ENCODE measurements around the gene MLKL.
"Not testable (repeated sequence)": the region's sequence is repeated elsewhere in the genome, so short reads cannot be mapped to it uniquely, and the experiment has no call there.

MLKL gene

DNA sequence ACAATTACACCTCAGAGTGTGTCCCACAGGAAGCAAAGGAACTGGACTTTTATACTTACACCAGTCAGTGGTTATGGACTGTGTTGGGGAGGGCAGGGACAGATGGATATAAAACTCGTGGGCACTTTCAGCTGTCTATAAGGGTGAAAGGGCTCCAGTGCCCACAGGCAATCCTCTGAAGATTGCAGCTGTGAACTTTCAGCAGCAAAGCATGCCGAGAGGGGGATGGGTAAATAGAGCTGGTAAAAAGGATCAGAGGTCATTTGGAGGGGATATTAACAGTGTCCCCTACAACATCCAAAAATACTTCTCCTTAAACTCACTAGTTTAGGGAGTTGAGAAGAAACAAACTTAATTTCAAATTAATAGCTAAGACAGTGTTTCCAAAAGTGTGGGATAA, 20.7 kb downstream of the MLKL start:
- Histone ChIP-seq H4K20me1 (ENCODE audit: insufficient read depth, low read length) (no peaks in the 10 kb centered on the region), H3K4me1 (ENCODE audit: insufficient read depth, low read length, severe bottlenecking) (no peaks in the 10 kb centered on the region), H3K9ac (ENCODE audit: low read length) (no peak overlapping the region), H2AFZ (ENCODE audit: low read length) (no peak overlapping the region), H3K9me3 (ENCODE audit: low read length) (no peaks in the 10 kb centered on the region), H3K36me3 (ENCODE audit: insufficient read depth, low read length) (no peaks in the 10 kb centered on the region), H3K4me2 (ENCODE audit: low read length) (no peak overlapping the region), H3K4me3 (ENCODE audit: low read depth, low read length, poor library complexity, severe bottlenecking) (no peak overlapping the region), H3K79me2 (ENCODE audit: insufficient read depth, low read length) (no peaks in the 10 kb centered on the region), H3K9me2 (ENCODE audit: low read depth, low read length) (no peaks in the 10 kb centered on the region), H3F3A (ENCODE audit: insufficient read depth, low read length) (no peaks in the 10 kb centered on the region), H3K27me3 (ENCODE audit: insufficient read depth, low read length) (no peaks in the 10 kb centered on the region), H3K27ac (ENCODE audit: low read depth, low read length, poor library complexity, severe bottlenecking) (no peak overlapping the region)
- no peak for TF ChIP-seq EZH2 (IDR thresholded peaks at IDR 0.05; ENCODE audit: borderline replicate concordance, low read length)
- TF ChIP-seq, protein P1, sequence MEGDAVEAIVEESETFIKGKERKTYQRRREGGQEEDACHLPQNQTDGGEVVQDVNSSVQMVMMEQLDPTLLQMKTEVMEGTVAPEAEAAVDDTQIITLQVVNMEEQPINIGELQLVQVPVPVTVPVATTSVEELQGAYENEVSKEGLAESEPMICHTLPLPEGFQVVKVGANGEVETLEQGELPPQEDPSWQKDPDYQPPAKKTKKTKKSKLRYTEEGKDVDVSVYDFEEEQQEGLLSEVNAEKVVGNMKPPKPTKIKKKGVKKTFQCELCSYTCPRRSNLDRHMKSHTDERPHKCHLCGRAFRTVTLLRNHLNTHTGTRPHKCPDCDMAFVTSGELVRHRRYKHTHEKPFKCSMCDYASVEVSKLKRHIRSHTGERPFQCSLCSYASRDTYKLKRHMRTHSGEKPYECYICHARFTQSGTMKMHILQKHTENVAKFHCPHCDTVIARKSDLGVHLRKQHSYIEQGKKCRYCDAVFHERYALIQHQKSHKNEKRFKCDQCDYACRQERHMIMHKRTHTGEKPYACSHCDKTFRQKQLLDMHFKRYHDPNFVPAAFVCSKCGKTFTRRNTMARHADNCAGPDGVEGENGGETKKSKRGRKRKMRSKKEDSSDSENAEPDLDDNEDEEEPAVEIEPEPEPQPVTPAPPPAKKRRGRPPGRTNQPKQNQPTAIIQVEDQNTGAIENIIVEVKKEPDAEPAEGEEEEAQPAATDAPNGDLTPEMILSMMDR (IDR thresholded peaks at IDR 0.05; ENCODE audit: low read length): no peak

DNA sequence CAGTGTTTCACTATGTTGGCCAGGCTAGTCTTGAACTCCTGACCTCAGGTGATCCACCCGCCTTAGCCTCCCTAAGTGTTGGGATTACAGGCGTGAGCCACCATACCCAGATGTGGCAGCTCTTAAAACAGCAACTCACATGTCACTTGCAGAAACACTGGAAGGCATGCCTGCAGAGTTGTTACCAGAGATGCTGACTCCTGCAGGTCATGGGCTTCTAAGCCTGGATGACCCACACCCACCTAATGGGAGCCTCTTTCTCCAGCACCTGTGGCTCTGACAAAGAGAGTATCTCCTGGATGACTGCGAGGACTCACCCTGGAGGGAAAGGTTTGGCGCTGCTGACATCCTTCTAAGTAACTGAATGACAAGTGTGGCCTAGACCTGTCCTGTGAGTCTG, 22.8 kb downstream of the MLKL start:
- Histone ChIP-seq H4K20me1 (ENCODE audit: insufficient read depth, low read length) (no peaks in the 10 kb centered on the region), H3K9me3 (ENCODE audit: low read length) (no peaks in the 10 kb centered on the region), H3K9me2 (ENCODE audit: low read depth, low read length) (no peaks in the 10 kb centered on the region), H3K79me2 (ENCODE audit: insufficient read depth, low read length) (no peaks in the 10 kb centered on the region), H3F3A (ENCODE audit: insufficient read depth, low read length) (no peaks in the 10 kb centered on the region), H3K27ac (ENCODE audit: low read depth, low read length, poor library complexity, severe bottlenecking) (no peak overlapping the region), H3K36me3 (ENCODE audit: insufficient read depth, low read length) (no peaks in the 10 kb centered on the region), H3K4me2 (ENCODE audit: low read length) (no peak overlapping the region), H3K4me3 (ENCODE audit: low read depth, low read length, poor library complexity, severe bottlenecking) (no peak overlapping the region), H3K27me3 (ENCODE audit: insufficient read depth, low read length) (no peaks in the 10 kb centered on the region), H2AFZ (ENCODE audit: low read length) (no peak overlapping the region), H3K4me1 (ENCODE audit: insufficient read depth, low read length, severe bottlenecking) (no peaks in the 10 kb centered on the region), H3K9ac (ENCODE audit: low read length) (no peak overlapping the region)
- TF ChIP-seq EZH2 (IDR thresholded peaks at IDR 0.05; ENCODE audit: borderline replicate concordance, low read length): no peak
- TF ChIP-seq, protein P1 (IDR thresholded peaks at IDR 0.05; ENCODE audit: low read length): no peak

DNA sequence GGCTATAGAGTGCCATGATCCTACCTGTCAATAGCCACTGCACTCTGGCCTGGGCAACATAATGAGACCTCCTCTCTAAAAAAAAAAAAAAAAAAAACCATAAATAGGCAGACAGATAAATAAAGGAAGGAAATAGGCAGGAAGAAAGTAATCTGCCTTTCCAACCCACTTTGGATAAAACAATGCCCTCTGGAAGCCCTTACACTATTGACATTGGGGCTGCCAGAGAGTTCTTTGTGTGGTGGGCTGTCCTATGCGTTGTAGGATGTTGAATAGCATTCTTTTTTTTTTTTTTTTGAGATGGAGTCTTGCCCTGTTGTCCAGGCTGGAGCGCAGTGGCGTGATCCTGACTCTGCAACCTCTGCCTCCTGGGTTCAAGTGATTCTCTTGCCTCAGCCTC, 26.8 kb downstream of the MLKL start:
- Histone ChIP-seq H3F3A (ENCODE audit: insufficient read depth, low read length) (no peaks in the 10 kb centered on the region), H3K79me2 (ENCODE audit: insufficient read depth, low read length) (no peaks in the 10 kb centered on the region), H3K9ac (ENCODE audit: low read length) (no peak overlapping the region), H3K27ac (ENCODE audit: low read depth, low read length, poor library complexity, severe bottlenecking) (no peak overlapping the region), H3K4me3 (ENCODE audit: low read depth, low read length, poor library complexity, severe bottlenecking) (no peak overlapping the region), H4K20me1 (ENCODE audit: insufficient read depth, low read length) (no peaks in the 10 kb centered on the region), H3K4me2 (ENCODE audit: low read length) (no peak overlapping the region), H3K36me3 (ENCODE audit: insufficient read depth, low read length) (no peaks in the 10 kb centered on the region), H3K4me1 (ENCODE audit: insufficient read depth, low read length, severe bottlenecking) (no peaks in the 10 kb centered on the region), H3K9me3 (ENCODE audit: low read length) (no peaks in the 10 kb centered on the region), H3K9me2 (ENCODE audit: low read depth, low read length) (no peaks in the 10 kb centered on the region), H3K27me3 (ENCODE audit: insufficient read depth, low read length) (no peaks in the 10 kb centered on the region), H2AFZ (ENCODE audit: low read length) (no peak overlapping the region)
- TF ChIP-seq, protein P1 (IDR thresholded peaks at IDR 0.05; ENCODE audit: low read length): no peak
- TF ChIP-seq EZH2 (IDR thresholded peaks at IDR 0.05; ENCODE audit: borderline replicate concordance, low read length): no peak

DNA sequence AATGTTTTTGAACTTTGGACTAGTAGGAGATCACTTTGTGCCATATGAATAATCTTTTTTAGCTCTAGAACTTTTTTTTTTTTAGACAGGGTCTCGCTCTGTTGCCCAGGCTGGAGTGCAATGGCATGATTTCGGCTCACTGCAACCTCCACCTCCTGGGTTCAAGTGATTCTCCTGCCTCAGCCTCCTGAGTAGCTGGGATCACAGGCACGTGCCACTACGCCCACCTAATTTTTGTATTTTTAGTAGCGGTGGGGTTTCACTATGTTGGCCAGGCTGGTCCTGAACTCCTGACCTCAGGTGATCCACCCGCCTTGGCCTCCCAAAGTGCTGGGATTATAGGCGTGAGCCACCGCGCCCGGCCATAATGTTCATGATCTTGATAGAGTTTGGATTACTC, 31.8 kb downstream of the MLKL start:
- not testable (repeated sequence) for H2AFZ ChIP-seq (ENCODE audit: low read length); H3K9me2 ChIP-seq (ENCODE audit: low read depth, low read length); H3K9ac ChIP-seq (ENCODE audit: low read length); H3K4me3 ChIP-seq (ENCODE audit: low read depth, low read length, poor library complexity, severe bottlenecking); H3K27ac ChIP-seq (ENCODE audit: low read depth, low read length, poor library complexity, severe bottlenecking); H3K4me2 ChIP-seq (ENCODE audit: low read length); H3F3A ChIP-seq (ENCODE audit: insufficient read depth, low read length); H3K27me3 ChIP-seq (ENCODE audit: insufficient read depth, low read length); H4K20me1 ChIP-seq (ENCODE audit: insufficient read depth, low read length)
- peaks cover 22% of the 10 kb centered on the region for H3K36me3 ChIP-seq (ENCODE audit: insufficient read depth, low read length)
- peaks cover 24% of the 10 kb centered on the region for H3K79me2 ChIP-seq (ENCODE audit: insufficient read depth, low read length)
- H3K4me1 ChIP-seq (ENCODE audit: insufficient read depth, low read length, severe bottlenecking): peaks cover 22% of the 10 kb centered on the region
- peaks cover 11% of the 10 kb centered on the region; the same call in 1 of the 2 replicates for H3K9me3 ChIP-seq (ENCODE audit: low read length)

Data from OCI-LY1 (cell line).